GM03348 (cell line): ENCODE data around the gene NAA38.

Experiments used
- DNase-seq: peaks from one replicate; pipeline ENCODE4 v3.0.0; 2012; ENCODE audit warnings: low spot score

NAA38 gene

GRCh38 chr17:7856811-7857712, at the start of gene NAA38:
NAA38 (minus strand) TSS chr17:7857559; CDS start chr17:7857463, 96 bp downstream.
- DNase-seq, result peak; percentile 94

GRCh38 chr17:7903154-7904103, 46.1 kb upstream of the NAA38 start:
- no peak for DNase-seq

- DNase-seq, result peak; percentile 62
Observed at GRCh38 chr17:7897773-7898172, 40.4 kb upstream of the NAA38 start.

GRCh38 chr17:7897090-7897489, 39.7 kb upstream of the NAA38 start:
- DNase-seq, result no peak

GRCh38 chr17:7894866-7895265, 37.5 kb upstream of the NAA38 start:
- no peak for DNase-seq

- no peak for DNase-seq
Observed at GRCh38 chr17:7894226-7894625, 36.9 kb upstream of the NAA38 start.

- no peak for DNase-seq
Observed at GRCh38 chr17:7893187-7893880, 36.0 kb upstream of the NAA38 start.

GRCh38 chr17:7889166-7889955, 32.0 kb upstream of the NAA38 start:
- peak; percentile 93 for DNase-seq

GRCh38 chr17:7888184-7888920, 31.0 kb upstream of the NAA38 start, which contains the start of gene CHD3:
CHD3 (plus strand) TSS chr17:7888789; CDS start chr17:7889001, 212 bp downstream.
- DNase-seq, result peak; percentile 27

- peak; percentile 97 for DNase-seq
Observed at GRCh38 chr17:7887482-7888183, 30.3 kb upstream of the NAA38 start.

GRCh38 chr17:7887038-7887481, 29.7 kb upstream of the NAA38 start:
- DNase-seq, result no peak

- peak; percentile 50 for DNase-seq
Observed at GRCh38 chr17:7886227-7887037, 29.1 kb upstream of the NAA38 start.

GRCh38 chr17:7885367-7886226, 28.2 kb upstream of the NAA38 start:
- peak; percentile 67 for DNase-seq

GRCh38 chr17:7884581-7885366, 27.4 kb upstream of the NAA38 start:
- DNase-seq, result peak; percentile 53

GRCh38 chr17:7883781-7884386, 26.5 kb upstream of the NAA38 start:
- peak; percentile 51 for DNase-seq

GRCh38 chr17:7882629-7883028, 25.3 kb upstream of the NAA38 start:
- no peak for DNase-seq

GRCh38 chr17:7882068-7882467, 24.7 kb upstream of the NAA38 start:
- DNase-seq, result no peak
